Neuronal stem cell (in vitro differentiated cells): ENCODE measurements around the gene NOL4L.

Experiments
- DNase-seq: peaks from one replicate; pipeline ENCODE4 v3.0.0-alpha.2; 2013; ENCODE audit warnings: low spot score
- H2AFZ ChIP-seq: one replicate; pipeline ENCODE4 v1.6.1; 2013; ENCODE audit warnings: mild to moderate bottlenecking, low read length, inconsistent platforms
- H2AK5ac ChIP-seq: 2 replicates; pipeline ENCODE4 v1.6.1; 2013; ENCODE audit warnings: low read depth, mild to moderate bottlenecking, inconsistent platforms, low read length, moderate library complexity, mixed read lengths
- H2BK120ac ChIP-seq: 2 replicates; pipeline ENCODE4 v1.6.1; 2013; ENCODE audit warnings: low read depth, mild to moderate bottlenecking, inconsistent platforms, low read length, moderate library complexity, mixed read lengths
- H2BK12ac ChIP-seq: one replicate; pipeline ENCODE4 v1.6.1; 2013; ENCODE audit warnings: low read length, inconsistent platforms
- H2BK15ac ChIP-seq: 2 replicates; pipeline ENCODE4 v1.6.1; 2013; ENCODE audit warnings: mild to moderate bottlenecking, low read length, inconsistent platforms, mixed read lengths
- H2BK5ac ChIP-seq: one replicate; pipeline ENCODE4 v1.6.1; 2013; ENCODE audit warnings: inconsistent platforms, mild to moderate bottlenecking, low read length, moderate library complexity
- H3K14ac ChIP-seq: one replicate; pipeline ENCODE4 v1.6.1; 2013; ENCODE audit warnings: low read length, inconsistent platforms
- H3K18ac ChIP-seq: 2 replicates; pipeline ENCODE4 v1.6.1; 2013; ENCODE audit warnings: low read length, inconsistent platforms
- H3K23ac ChIP-seq: 2 replicates; pipeline ENCODE4 v1.6.1; 2013; ENCODE audit warnings: low read depth, mild to moderate bottlenecking, mixed read lengths, low read length, inconsistent platforms; ENCODE audit not compliant: poor library complexity
- H3K27ac ChIP-seq: replicated peaks from 3 replicates; pipeline ENCODE4 v1.5.1; 2013; ENCODE audit warnings: low read length, inconsistent platforms
- H3K27me3 ChIP-seq, 3 experiments: 2 replicates each; pipeline ENCODE4 v1.6.1; 2013; ENCODE audit warnings: low read length in 3 of 3, mild to moderate bottlenecking in 2 of 3, inconsistent platforms in 1 of 3, low read depth in 1 of 3, mixed read lengths in 1 of 3, moderate library complexity in 1 of 3; ENCODE audit not compliant: control insufficient read depth in 3 of 3, insufficient read depth in 3 of 3
- H3K36me3 ChIP-seq, 2 donors: replicated peaks in 1 of 2; 2 replicates each; pipeline ENCODE4 v1.6.1; 2013; ENCODE audit warnings: low read length in 2 of 2; ENCODE audit not compliant: control insufficient read depth in 2 of 2, insufficient read depth in 2 of 2
- H3K4ac ChIP-seq: 2 replicates; pipeline ENCODE4 v1.6.1; 2013; ENCODE audit warnings: inconsistent platforms, mild to moderate bottlenecking, low read length, moderate library complexity
- H3K4me1 ChIP-seq, 2 donors: 1 replicate in 1 of 2; 2 replicates in 1 of 2; pipeline ENCODE4 v1.6.1; 2013; ENCODE audit warnings: low read length in 2 of 2, low read depth in 1 of 2; ENCODE audit not compliant: control insufficient read depth in 2 of 2, insufficient read depth in 1 of 2
- H3K4me2 ChIP-seq: one replicate; pipeline ENCODE4 v1.6.1; 2013; ENCODE audit warnings: mild to moderate bottlenecking, low read length, inconsistent platforms; ENCODE audit not compliant: insufficient read depth, poor library complexity, severe bottlenecking
- H3K4me3 ChIP-seq, 2 donors: 2 replicates each; pipeline ENCODE4 v1.5.1; 2013; ENCODE audit warnings: low read length in 2 of 2, mild to moderate bottlenecking in 2 of 2, inconsistent platforms in 1 of 2, moderate library complexity in 1 of 2
- H3K79me1 ChIP-seq: one replicate; pipeline ENCODE4 v1.6.1; 2013; ENCODE audit warnings: low read depth, mild to moderate bottlenecking, inconsistent platforms, low read length, moderate library complexity
- H3K9ac ChIP-seq: one replicate; pipeline ENCODE4 v1.6.1; 2013; ENCODE audit warnings: mild to moderate bottlenecking, low read depth, low read length, inconsistent platforms; ENCODE audit not compliant: poor library complexity
- H3K9me3 ChIP-seq, 2 donors: replicated peaks in 1 of 2; 2 replicates each; pipeline versions ENCODE3 to v1.6.1; 2013; ENCODE audit warnings: low read length in 2 of 2, mild to moderate bottlenecking in 2 of 2, inconsistent platforms in 1 of 2, low read depth in 1 of 2, mixed read lengths in 1 of 2, moderate library complexity in 1 of 2; ENCODE audit not compliant: control insufficient read depth in 2 of 2, insufficient read depth in 1 of 2
- H4K8ac ChIP-seq: one replicate; pipeline ENCODE4 v1.6.1; 2013; ENCODE audit warnings: low read depth, mild to moderate bottlenecking, inconsistent platforms, low read length, moderate library complexity
- H4K91ac ChIP-seq: one replicate; pipeline ENCODE4 v1.6.1; 2013; ENCODE audit warnings: low read length, low read depth, mild to moderate bottlenecking, inconsistent platforms; ENCODE audit not compliant: poor library complexity
- WGBS, 2 donors: extraction: QIAGEN DNeasy Blood & Tissue Kit; methylation state at CpG; one replicate each; pipeline ENCODE4 v1.1.7; 2013; ENCODE audit warnings: missing lambda C conversion rate in 2 of 2, mixed read lengths in 1 of 2; ENCODE audit not compliant: insufficient read length in 2 of 2, insufficient replicate concordance in 1 of 2; ENCODE audit errors: extremely low coverage in 2 of 2; 5-methylcytosine and 5-hydroxymethylcytosine counted together

The NOL4L gene

DNA sequence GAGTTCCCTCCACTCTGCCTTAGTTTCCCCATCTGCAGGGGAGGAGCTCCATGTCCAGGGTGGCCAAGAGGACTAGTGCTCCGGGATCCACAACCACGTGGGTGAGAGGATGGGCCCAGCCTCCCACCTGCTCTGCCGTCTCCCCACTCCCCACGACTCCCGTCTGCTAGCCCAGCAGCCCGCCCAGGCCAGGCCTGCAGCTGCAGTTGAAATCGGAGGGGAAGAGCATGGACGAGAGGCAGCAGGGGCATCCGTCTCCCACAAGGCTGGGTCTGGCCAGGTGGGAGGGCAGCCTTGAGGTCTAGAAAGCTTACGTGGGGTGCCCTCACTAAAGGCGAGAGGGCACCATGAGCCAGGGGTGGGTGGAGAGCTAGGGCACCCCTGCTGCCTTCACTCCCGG is 8.6 kb downstream of the NOL4L start:
- no peak overlapping the region for H2BK5ac ChIP-seq
- peak overlapping the region; percentile 48 for H3K14ac ChIP-seq
- H3K4me3 ChIP-seq, result no peak overlapping the region
- peak overlapping the region; percentile 82 for H2AK5ac ChIP-seq
- peak overlapping the region; percentile 13 for H2BK15ac ChIP-seq
- H2BK12ac ChIP-seq, result no peak overlapping the region
- no peaks in the 10 kb centered on the region for H3K27me3 ChIP-seq
- no peak overlapping the region for H4K91ac ChIP-seq
- H3K27ac ChIP-seq, result no peak overlapping the region
- no peaks in the 10 kb centered on the region for H3K36me3 ChIP-seq
- H3K23ac ChIP-seq, result peak overlapping the region; percentile 5
- H2AFZ ChIP-seq, result no peak overlapping the region
- DNase-seq, result no peak
- no peak overlapping the region for H2BK120ac ChIP-seq
- H3K18ac ChIP-seq, result peak overlapping the region; percentile 5
- no peaks in the 10 kb centered on the region for H3K79me1 ChIP-seq
- peaks cover 13 to 30% of the 10 kb centered on the region in 2 donors for H3K4me1 ChIP-seq
- H3K9ac ChIP-seq, result no peak overlapping the region
- no peak overlapping the region for H4K8ac ChIP-seq
- no peak overlapping the region for H3K4me2 ChIP-seq
- peak overlapping the region; percentile 62 for H3K4ac ChIP-seq
- no CpG with 5 or more reads among the region's 12 CpGs for WGBS, 2 donors
- H3K9me3 ChIP-seq, result no peaks in the 10 kb centered on the region

DNA sequence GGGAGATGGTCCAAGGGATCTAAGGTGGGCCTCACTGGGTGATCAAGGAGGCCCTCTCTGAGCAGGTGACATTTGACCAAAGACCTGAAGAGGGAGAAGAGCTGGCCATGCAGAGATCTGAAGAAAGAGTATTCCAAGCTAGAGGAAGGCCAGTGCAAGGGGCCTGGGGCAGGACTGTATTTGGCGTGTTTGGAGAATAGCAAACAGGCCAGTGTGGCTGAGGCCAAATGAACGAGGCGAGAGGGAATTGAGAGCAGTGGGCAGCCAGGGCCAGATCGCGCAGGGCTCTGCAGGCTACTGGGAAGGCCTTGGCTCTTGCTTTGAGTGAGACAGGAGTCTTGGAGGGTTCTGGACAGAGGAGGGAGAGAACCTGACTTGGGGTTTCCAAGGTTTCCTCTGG is 9.3 kb downstream of the NOL4L start:
- H2AK5ac ChIP-seq, result peak overlapping the region; percentile 82
- no peak overlapping the region for H3K4me3 ChIP-seq
- H3K9ac ChIP-seq, result no peak overlapping the region
- H2BK5ac ChIP-seq, result no peak overlapping the region
- peaks cover 8 to 24% of the 10 kb centered on the region in 2 donors for H3K4me1 ChIP-seq
- no peak overlapping the region for H3K4me2 ChIP-seq
- H3K9me3 ChIP-seq, result no peaks in the 10 kb centered on the region
- H3K27ac ChIP-seq, result no peak overlapping the region
- WGBS, 2 donors, result no CpG with 5 or more reads among the region's 5 CpGs
- no peak overlapping the region for H3K18ac ChIP-seq
- H3K23ac ChIP-seq, result peak overlapping the region; percentile 37
- no peaks in the 10 kb centered on the region for H3K27me3 ChIP-seq
- H3K14ac ChIP-seq, result no peak overlapping the region
- no peak overlapping the region for H4K8ac ChIP-seq
- H3K79me1 ChIP-seq, result no peaks in the 10 kb centered on the region
- no peak overlapping the region for H2BK12ac ChIP-seq
- no peak for DNase-seq
- no peaks in the 10 kb centered on the region for H3K36me3 ChIP-seq
- no peak overlapping the region for H2BK120ac ChIP-seq
- no peak overlapping the region for H4K91ac ChIP-seq
- H2AFZ ChIP-seq, result no peak overlapping the region
- peak overlapping the region; percentile 13 for H2BK15ac ChIP-seq
- no peak overlapping the region for H3K4ac ChIP-seq

- no peak overlapping the region for H3K9ac ChIP-seq
- H2BK5ac ChIP-seq, result no peak overlapping the region
- no peak for DNase-seq
- H3K14ac ChIP-seq, result no peak overlapping the region
- WGBS, 2 donors, result no CpG with 5 or more reads among the region's 9 CpGs
- H3K36me3 ChIP-seq, result no peaks in the 10 kb centered on the region
- H3K4me2 ChIP-seq, result no peak overlapping the region
- no peak overlapping the region for H3K23ac ChIP-seq
- no peaks in the 10 kb centered on the region for H3K79me1 ChIP-seq
- no peak overlapping the region for H3K4me3 ChIP-seq
- no peak overlapping the region for H3K27ac ChIP-seq
- H4K8ac ChIP-seq, result no peak overlapping the region
- H2AK5ac ChIP-seq, result peak overlapping the region; percentile 71
- no peak overlapping the region for H2BK15ac ChIP-seq
- H2BK120ac ChIP-seq, result no peak overlapping the region
- H3K4me1 ChIP-seq, result peaks cover 12 to 27% of the 10 kb centered on the region in 2 donors
- no peak overlapping the region for H4K91ac ChIP-seq
- H3K9me3 ChIP-seq, result no peaks in the 10 kb centered on the region
- no peaks in the 10 kb centered on the region for H3K27me3 ChIP-seq
- H2BK12ac ChIP-seq, result no peak overlapping the region
- no peak overlapping the region for H3K4ac ChIP-seq
- no peak overlapping the region for H2AFZ ChIP-seq
- H3K18ac ChIP-seq, result peak overlapping the region; percentile 11
Observed at GRCh38 chr20:32575227-32575581, 9.9 kb downstream of the NOL4L start.

DNA sequence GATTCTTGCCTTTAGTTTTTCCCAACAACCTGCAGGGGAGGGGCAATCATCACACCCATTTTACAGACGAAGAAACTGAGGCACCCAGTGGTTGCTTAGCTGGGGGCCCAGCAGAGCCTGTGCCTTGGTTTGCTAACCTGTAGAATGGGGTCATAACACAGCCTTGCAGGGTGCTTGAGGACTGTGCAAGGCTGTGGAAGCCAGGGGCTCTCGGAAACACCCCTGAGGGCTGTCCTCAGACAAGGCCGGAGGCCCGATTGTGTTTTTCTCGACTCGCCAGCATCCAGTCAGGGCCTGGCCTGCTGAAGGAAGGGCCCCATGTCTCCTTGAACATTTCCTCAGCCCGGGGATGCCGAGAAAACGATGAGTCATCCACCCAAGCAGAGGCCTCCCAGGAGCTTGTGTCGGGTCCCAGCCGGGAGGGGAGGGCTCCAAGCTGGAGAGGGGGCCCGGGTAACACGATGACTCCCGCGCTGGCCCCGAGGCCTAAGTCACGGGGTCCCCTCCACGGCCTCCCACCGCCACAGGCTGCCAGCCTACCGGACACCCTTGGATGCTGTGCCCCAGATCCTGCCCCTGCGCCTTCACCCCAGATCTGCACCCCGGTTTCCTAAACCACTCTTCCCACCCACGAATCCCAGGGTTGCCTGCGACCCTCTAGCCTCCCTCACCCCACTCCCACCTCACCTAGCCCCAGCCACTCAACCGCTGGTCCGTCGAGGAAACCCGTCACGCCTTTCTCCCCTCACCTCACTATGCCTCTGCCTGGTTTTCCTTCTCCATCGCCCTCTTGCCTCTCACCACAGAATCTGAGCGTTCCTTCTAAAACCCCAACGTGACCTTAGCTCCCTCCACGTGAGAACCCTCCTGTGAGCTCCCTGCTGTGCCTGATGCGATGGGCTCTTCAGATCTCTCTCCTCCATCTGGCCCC is 10.6 kb downstream of the NOL4L start:
- Histone ChIP-seq H3K9me3 (no peaks in the 10 kb centered on the region), H3K4me1 (peaks cover 14 to 30% of the 10 kb centered on the region in 2 donors), H3K4ac (no peak overlapping the region), H3K27me3 (no peaks in the 10 kb centered on the region), H2BK15ac (peak overlapping the region; percentile 25), H4K8ac (no peak overlapping the region), H2BK5ac (peak overlapping the region; percentile 10), H3K4me3 (no peak overlapping the region), H3K9ac (peak overlapping the region; percentile 67), H3K14ac (no peak overlapping the region), H3K4me2 (no peak overlapping the region), H2BK120ac (no peak overlapping the region), H3K27ac (no peak overlapping the region), H3K79me1 (no peaks in the 10 kb centered on the region), H2AK5ac (peak overlapping the region; percentile 85), H2BK12ac (no peak overlapping the region), H3K36me3 (no peaks in the 10 kb centered on the region), H3K18ac (peak overlapping the region; percentile 92), H2AFZ (peak overlapping the region; percentile 53), H4K91ac (peak overlapping the region; percentile 59), H3K23ac (peak overlapping the region; percentile 11)
- no CpG with 5 or more reads among the region's 34 CpGs for WGBS, 2 donors
- DNase-seq, result no peak
